Nephron progenitor cell (in vitro differentiated cells): ENCODE measurements around the gene LOXHD1.

Experiments
- DNase-seq: peaks from one replicate; pipeline ENCODE4 v3.0.0; 2021
- H3K27ac Mint-ChIP-seq: 2 replicates; pipeline ENCODE4 v1.8.0; 2021; ENCODE audit warnings: mild to moderate bottlenecking, moderate library complexity, mixed read lengths
- H3K27me3 Mint-ChIP-seq: 2 replicates; pipeline ENCODE4 v1.8.0; 2021; ENCODE audit warnings: mild to moderate bottlenecking, low read depth, mixed read lengths; ENCODE audit not compliant: poor library complexity
- H3K36me3 Mint-ChIP-seq: 2 replicates; pipeline ENCODE4 v1.8.0; 2021; ENCODE audit warnings: low read depth, mixed read lengths
- H3K4me1 Mint-ChIP-seq: 2 replicates; pipeline ENCODE4 v1.8.0; 2021; ENCODE audit warnings: mixed read lengths
- H3K4me3 Mint-ChIP-seq: 2 replicates; pipeline ENCODE4 v1.8.0; 2021; ENCODE audit warnings: mild to moderate bottlenecking, moderate library complexity, mixed read lengths
- H3K9me3 Mint-ChIP-seq: 2 replicates; pipeline ENCODE4 v1.8.0; 2021; ENCODE audit warnings: mild to moderate bottlenecking, moderate library complexity, mixed read lengths
- CTCF ChIP-seq: fragments of 200-600 bp; sonication (generic); IDR thresholded peaks from 2 replicates; pipeline ENCODE4 v1.5.0; 2021; ENCODE audit warnings: antibody characterized with exemption

LOXHD1 gene

GRCh38 chr18:46657115-46657955 lies at the start of gene LOXHD1:
Gene LOXHD1, minus strand, starts transcription at chr18:46657220. Its CDS starts 187 bp downstream, at chr18:46657033.
- Mint-ChIP-seq H3K4me1 (peaks cover 17% of the 10 kb centered on the region), H3K9me3 (no peaks in the 10 kb centered on the region), H3K27ac (no peak within 1 kb of the TSS), H3K36me3 (no peaks in the 10 kb centered on the region), H3K27me3 (peaks cover 21% of the 10 kb centered on the region), H3K4me3 (no peak within 1 kb of the TSS)
- TF ChIP-seq CTCF, result no peak
- no peak for DNase-seq

- no peak overlapping the region for H3K27ac Mint-ChIP-seq
- DNase-seq, result peak; percentile 53
- H3K4me1 Mint-ChIP-seq, result peaks cover 73% of the 10 kb centered on the region
- no peaks in the 10 kb centered on the region for H3K9me3 Mint-ChIP-seq
- TF ChIP-seq CTCF, result no peak
- no peak overlapping the region for H3K4me3 Mint-ChIP-seq
- peaks cover 8% of the 10 kb centered on the region for H3K27me3 Mint-ChIP-seq
- H3K36me3 Mint-ChIP-seq, result no peaks in the 10 kb centered on the region
Observed at GRCh38 chr18:46705521-46705920, 48.5 kb upstream of the LOXHD1 start.

- TF ChIP-seq CTCF, result no peak
- Mint-ChIP-seq H3K27ac (no peak overlapping the region), H3K9me3 (no peaks in the 10 kb centered on the region), H3K4me3 (no peak overlapping the region), H3K27me3 (peaks cover 5% of the 10 kb centered on the region), H3K36me3 (no peaks in the 10 kb centered on the region), H3K4me1 (peaks cover 80% of the 10 kb centered on the region)
- DNase-seq, result no peak
Observed at GRCh38 chr18:46704816-46705215, 47.8 kb upstream of the LOXHD1 start.

GRCh38 chr18:46704189-46704588 lies 47.2 kb upstream of the LOXHD1 start:
- DNase-seq, result no peak
- Mint-ChIP-seq H3K9me3 (no peaks in the 10 kb centered on the region), H3K27me3 (peaks cover 4% of the 10 kb centered on the region), H3K27ac (no peak overlapping the region), H3K4me3 (no peak overlapping the region), H3K4me1 (peaks cover 83% of the 10 kb centered on the region), H3K36me3 (no peaks in the 10 kb centered on the region)
- no peak for TF ChIP-seq CTCF

- no peak for DNase-seq
- Mint-ChIP-seq H3K4me3 (no peak overlapping the region), H3K27me3 (peaks cover 11% of the 10 kb centered on the region), H3K9me3 (peaks cover 7% of the 10 kb centered on the region), H3K4me1 (peaks cover 72% of the 10 kb centered on the region), H3K27ac (no peak overlapping the region), H3K36me3 (peaks cover 4% of the 10 kb centered on the region)
- no peak for TF ChIP-seq CTCF
Observed at GRCh38 chr18:46702471-46702870, 45.5 kb upstream of the LOXHD1 start.
